A549 (cell line): ENCODE results near the gene SPP1.

Experiments
- CEBPB ChIP-seq, 2 experiments: fragments of >200 bp in 1 of 2; sonication (Bioruptor Twin) in 1 of 2; formaldehyde crosslinking in 1 of 2; IDR thresholded peaks; 2 replicates each; pipeline ENCODE4 v1.6.1; 2012 to 2016
- CTCF ChIP-seq: fragments of >200 bp; sonication (Bioruptor Twin); formaldehyde crosslinking; IDR thresholded peaks from 3 replicates; pipeline ENCODE4 v1.5.1; 2016
- E2F6 ChIP-seq: IDR thresholded peaks from 2 replicates; pipeline ENCODE4 v1.6.1; 2012; ENCODE audit warnings: low read depth, borderline replicate concordance
- EHMT2 ChIP-seq: fragments of 200-600 bp; sonication (generic); IDR thresholded peaks from 2 replicates; pipeline ENCODE4 v1.6.1; 2016; ENCODE audit warnings: antibody characterized with exemption, low read depth, mild to moderate bottlenecking, moderate library complexity
- MAFK ChIP-seq: fragments of 450-650 bp; IDR thresholded peaks from 2 replicates; pipeline ENCODE4 v1.6.1; 2014; ENCODE audit not compliant: partially characterized antibody
- MYC ChIP-seq: IDR thresholded peaks from 2 replicates; pipeline ENCODE4 v1.6.1; 2012; ENCODE audit warnings: mild to moderate bottlenecking, inconsistent platforms, low read length, improper control_type of control experiment, borderline replicate concordance
- POLR2A ChIP-seq: IDR thresholded peaks from 2 replicates; pipeline ENCODE4 v1.6.1; 2012; ENCODE audit warnings: mild to moderate bottlenecking, low read length
- SMC3 ChIP-seq: fragments of >200 bp; sonication (Bioruptor Twin); formaldehyde crosslinking; IDR thresholded peaks from 3 replicates; pipeline ENCODE4 v1.6.1; 2018; ENCODE audit warnings: inconsistent platforms

- TF ChIP-seq EHMT2, result no peak
- no peak for TF ChIP-seq E2F6
- TF ChIP-seq SMC3, result no peak
- TF ChIP-seq MYC, result no peak
- TF ChIP-seq CTCF, result no peak
- TF ChIP-seq POLR2A, result no peak
- TF ChIP-seq CEBPB (IDR thresholded peaks at IDR 0.05), result no peak
- no peak for TF ChIP-seq MAFK
Measured at GRCh38 chr4:87949961-87950360, 25.6 kb upstream of the SPP1 start.
